ENCODE results near the gene SMYD3. TPM values are rescaled to one million over a fixed set of nuclear protein-coding genes. Genes with fewer than 3 reads are reported as not detected.

The SMYD3 gene
- total RNA-seq, 1 experiment from 2014 or later = 17.4 TPM

- intact Hi-C loops (cut with micrococcal nuclease; ENCODE audit: unreplicated experiment) = no loop called here
- TF ChIP-seq POLR2AphosphoS5 (IDR thresholded peaks at IDR 0.05; ENCODE audit: low read depth, low read length) (no peak), REST (IDR thresholded peaks at IDR 0.05; ENCODE audit: insufficient read depth in 1 of 2, low read depth in 2 of 2, low read length in 1 of 2) (no peak), CTCF (IDR thresholded peaks at IDR 0.05) (peak; percentile 8; the same call in 1 of the 2 replicates), TCF7L2 (IDR thresholded peaks at IDR 0.05; ENCODE audit: low read depth, low read length) (no peak)
- Histone ChIP-seq H3K9me3 (ENCODE audit: control insufficient read depth, insufficient read depth, low read depth, low read length) (no peaks in the 10 kb centered on the region), H3K27me3 (ENCODE audit: control insufficient read depth, insufficient read depth, low read length) (no peaks in the 10 kb centered on the region), H3K27ac (ENCODE audit: low read length) (no peak overlapping the region), H3K4me3 (ENCODE audit: low read depth in 2 of 2, low read length in 2 of 2) (no peak overlapping the region), H3K36me3 (ENCODE audit: control insufficient read depth, insufficient read depth, low read length) (no peaks in the 10 kb centered on the region), H3K4me1 (ENCODE audit: control insufficient read depth, insufficient read depth, low read length) (no peaks in the 10 kb centered on the region)
- POLR2A ChIA-PET = no interaction called here
- no TSS peak for BruUV-seq (replicated peaks)
- CTCF ChIA-PET = no interaction called here
- DNase-seq (ENCODE audit: low read depth, low spot score) = no peak
- in situ Hi-C loops (cut with HindIII; ENCODE audit: low pct_unique_long_range_greater_than_20kb, low sequenced_read_pairs) = no loop called here
- no peak for ATAC-seq
Observed at GRCh38 chr1:245779797-245780755, 727.0 kb downstream of the SMYD3 start.

- in situ Hi-C loops (cut with HindIII; ENCODE audit: low pct_unique_long_range_greater_than_20kb, low sequenced_read_pairs) = no loop called here
- CTCF ChIA-PET = no interaction called here
- POLR2A ChIA-PET = interaction anchor here (0.6 kb wide), 1 partner anchor 414 kb away, joined by 3 read pairs; no protein-coding TSS in a partner anchor
- no TSS peak for BruUV-seq (replicated peaks)
- Histone ChIP-seq H3K27ac (ENCODE audit: low read length) (no peak overlapping the region), H3K27me3 (ENCODE audit: control insufficient read depth, insufficient read depth, low read length) (no peaks in the 10 kb centered on the region), H3K36me3 (ENCODE audit: control insufficient read depth, insufficient read depth, low read length) (no peaks in the 10 kb centered on the region), H3K4me3 (ENCODE audit: low read depth in 2 of 2, low read length in 2 of 2) (no peak overlapping the region), H3K4me1 (ENCODE audit: control insufficient read depth, insufficient read depth, low read length) (no peaks in the 10 kb centered on the region), H3K9me3 (ENCODE audit: control insufficient read depth, insufficient read depth, low read depth, low read length) (no peaks in the 10 kb centered on the region)
- no peak for ATAC-seq
- TF ChIP-seq REST (IDR thresholded peaks at IDR 0.05; ENCODE audit: insufficient read depth in 1 of 2, low read depth in 2 of 2, low read length in 1 of 2) (no peak), POLR2AphosphoS5 (IDR thresholded peaks at IDR 0.05; ENCODE audit: low read depth, low read length) (no peak), CTCF (IDR thresholded peaks at IDR 0.05) (no peak), TCF7L2 (IDR thresholded peaks at IDR 0.05; ENCODE audit: low read depth, low read length) (no peak), SIN3A (IDR thresholded peaks at IDR 0.05; ENCODE audit: borderline replicate concordance, insufficient read depth, low read depth, low read length) (no peak)
- no peak for DNase-seq (ENCODE audit: low read depth, low spot score)
- intact Hi-C loops (cut with micrococcal nuclease; ENCODE audit: unreplicated experiment) = no loop called here
Observed at GRCh38 chr1:245777752-245778151, 729.3 kb downstream of the SMYD3 start.

Measured in Panc1 (cell line).